Stimulated activated CD8-positive, alpha-beta memory T cell treated with anti-CD3 and anti-CD28 coated beads, Interleukin-7, amount 100 ng/mL, for 24 hours (primary cell): ENCODE results near the gene SCN4B.

Source experiments
- DNase-seq: peaks from one replicate; pipeline ENCODE4 v3.0.0-alpha.2; 2020; ENCODE audit warnings: low read depth

SCN4B gene

DNA sequence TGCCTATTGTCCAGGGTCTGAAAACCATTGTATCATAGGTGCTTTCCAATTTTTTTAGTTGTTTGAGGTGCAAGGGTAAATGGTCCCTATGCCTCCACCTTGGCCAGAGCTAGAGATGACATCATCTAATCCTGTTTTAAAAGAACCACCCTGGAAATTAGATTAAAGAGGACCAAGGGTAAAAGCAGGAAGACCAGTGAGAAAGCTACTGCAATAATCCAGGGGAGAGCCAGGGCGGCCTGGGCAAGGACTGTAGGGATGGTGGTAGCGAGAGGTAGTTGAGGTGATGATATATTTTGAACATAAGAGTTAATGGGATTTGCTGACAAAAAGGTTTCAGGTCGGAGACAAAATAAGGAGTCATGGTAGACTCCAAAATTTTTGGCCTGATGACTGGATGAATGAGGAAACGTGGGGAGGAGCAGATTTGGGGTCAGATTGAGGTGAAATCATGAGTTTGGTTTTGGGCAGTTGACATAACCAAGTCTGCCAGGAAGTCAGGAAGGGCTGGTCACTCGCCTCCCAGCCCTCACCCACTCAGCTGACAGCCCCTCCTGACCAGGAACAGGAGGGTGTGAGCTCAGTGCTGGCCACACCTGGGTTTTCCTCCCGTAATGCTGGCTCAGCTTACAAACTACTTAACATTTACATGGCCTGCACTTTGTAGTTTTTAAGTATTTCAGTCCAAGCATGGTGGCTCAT lies 23.0 kb downstream of the SCN4B start:
- DNase-seq, result no peak

DNA sequence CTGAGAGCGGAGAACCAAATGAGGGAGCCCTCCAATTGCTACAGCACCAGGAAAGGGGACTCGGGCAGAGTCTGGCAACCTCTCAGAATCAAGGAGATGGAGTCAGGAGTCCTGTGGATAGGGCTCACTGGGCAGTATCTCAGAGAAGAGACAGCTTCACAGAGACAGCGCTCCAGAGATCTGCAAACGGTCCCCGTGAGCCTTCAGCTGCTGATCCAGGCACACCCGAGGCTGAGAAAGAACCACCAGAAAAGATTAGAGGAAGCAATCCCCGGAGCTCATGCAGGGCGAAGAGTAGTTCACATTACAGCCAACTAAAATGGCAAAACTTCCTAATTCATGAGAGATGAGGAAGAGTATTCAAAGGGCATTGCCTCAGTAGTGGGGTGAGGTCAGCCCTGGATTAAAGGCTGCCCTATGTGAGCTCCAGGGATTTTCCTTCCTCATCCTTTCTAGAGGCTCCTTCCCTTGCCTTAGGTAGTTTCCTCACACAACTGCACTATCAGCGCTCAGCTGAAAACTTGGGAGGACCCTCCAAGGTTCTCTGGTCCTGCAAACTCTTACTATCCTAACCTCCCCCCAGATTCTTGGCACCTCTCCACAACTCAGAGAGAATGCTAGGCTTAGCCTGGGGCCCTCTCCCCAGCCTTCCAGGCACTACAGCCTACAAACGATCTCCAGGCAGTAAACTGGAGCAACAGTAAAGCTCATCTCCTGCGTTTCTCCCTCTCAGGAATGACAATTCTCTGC lies 23.7 kb downstream of the SCN4B start:
- no peak for DNase-seq

DNA sequence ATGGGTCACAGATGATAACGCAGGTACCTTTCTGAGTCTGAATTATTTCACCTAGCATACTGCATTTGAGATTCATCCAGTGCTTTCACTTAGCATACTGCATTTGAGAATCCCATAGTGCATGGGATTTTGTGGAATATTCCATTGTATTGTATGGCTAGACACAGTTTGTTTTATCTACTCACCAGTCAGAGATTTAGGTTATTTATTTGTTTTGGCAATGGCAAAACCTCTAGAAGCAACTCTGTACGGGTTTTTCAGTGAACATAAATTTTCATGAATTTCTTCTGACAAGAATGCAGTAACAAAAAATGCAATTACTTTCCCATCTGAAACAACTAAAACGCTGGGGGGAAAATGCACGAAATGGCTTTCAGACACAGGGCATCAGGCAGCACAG lies 24.3 kb downstream of the SCN4B start:
- DNase-seq, result no peak

DNA sequence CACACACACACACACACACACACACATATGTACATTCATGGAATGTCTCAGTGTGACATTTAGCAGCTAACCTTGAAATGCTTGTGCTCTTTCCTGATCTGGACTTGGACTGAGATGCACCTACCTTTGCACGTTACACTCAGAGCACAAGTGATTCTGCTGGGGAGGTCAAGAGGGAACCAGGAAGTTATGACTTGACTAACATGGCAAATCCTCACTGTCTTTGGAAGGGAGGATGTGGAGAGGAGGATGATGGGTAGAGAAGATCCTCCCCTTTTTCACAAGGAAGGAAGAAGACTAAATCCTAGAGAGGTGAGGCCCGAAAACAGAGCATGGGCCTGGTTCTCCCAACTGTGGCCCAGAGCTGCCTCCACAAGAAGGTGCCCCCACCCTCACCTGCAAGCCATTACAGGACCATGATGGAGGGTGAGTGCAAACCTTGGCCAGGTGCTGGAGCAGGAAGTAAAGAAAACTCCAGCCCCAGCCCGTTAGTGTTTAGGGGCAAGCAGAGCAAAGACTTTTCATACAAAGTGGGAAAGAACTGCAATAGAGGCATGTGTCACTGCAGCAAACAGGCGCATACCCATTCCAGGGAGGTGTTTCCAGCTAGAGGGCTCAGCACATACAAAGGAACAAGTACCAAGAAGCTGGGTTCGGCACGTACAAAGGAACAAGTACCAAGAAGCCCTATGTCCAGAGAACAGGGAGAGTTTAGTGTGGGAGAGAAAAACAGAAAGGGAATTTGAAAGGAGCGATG lies 26.4 kb downstream of the SCN4B start:
- DNase-seq, result no peak

DNA sequence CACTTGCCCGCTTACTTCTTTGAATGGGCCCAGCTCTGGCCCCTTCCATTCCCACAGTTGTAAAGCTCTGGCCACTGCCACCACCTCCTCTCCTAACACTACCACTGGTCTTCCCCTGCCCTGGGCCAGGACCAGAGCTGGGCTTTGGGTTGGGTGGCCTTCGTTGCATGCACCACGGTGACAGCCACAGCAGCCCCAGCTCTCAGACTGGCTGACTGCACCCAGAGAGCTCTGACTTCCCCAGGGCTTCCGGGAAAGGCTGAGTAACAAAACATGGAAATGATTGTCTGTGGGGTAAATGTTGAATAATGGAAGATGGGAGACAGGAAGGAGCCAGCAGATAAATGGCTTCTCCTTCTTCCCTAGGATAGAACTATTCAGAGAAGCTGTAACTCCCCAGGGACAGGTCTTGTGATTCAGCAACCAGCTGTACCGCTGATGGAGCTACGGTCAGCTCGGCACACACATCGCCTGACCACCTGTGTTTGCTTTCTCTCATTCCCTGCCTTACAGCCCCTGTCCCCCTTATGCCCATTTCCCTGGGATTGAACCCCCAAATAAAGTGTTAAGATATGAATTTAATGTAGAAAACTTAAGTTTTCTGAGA lies 27.6 kb downstream of the SCN4B start:
- no peak for DNase-seq

DNA sequence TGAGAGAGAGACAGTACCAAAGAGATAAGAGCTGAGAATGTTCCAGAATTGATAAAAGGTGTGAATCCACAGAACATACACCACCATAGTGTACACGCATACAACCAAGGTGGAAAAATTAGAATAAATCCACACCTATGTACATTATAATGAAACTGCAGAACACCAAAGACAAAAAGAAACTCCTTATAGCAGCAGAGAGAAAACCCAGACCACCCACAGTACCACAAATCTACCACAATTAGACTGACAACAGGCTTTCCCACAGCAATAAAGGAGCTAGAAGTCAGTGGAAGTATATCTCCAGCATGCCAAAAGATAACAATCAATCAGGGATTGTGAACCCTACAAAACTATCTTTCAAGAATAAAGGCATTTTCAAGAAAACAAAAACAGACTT lies 31.8 kb downstream of the SCN4B start:
- DNase-seq, result no peak

DNA sequence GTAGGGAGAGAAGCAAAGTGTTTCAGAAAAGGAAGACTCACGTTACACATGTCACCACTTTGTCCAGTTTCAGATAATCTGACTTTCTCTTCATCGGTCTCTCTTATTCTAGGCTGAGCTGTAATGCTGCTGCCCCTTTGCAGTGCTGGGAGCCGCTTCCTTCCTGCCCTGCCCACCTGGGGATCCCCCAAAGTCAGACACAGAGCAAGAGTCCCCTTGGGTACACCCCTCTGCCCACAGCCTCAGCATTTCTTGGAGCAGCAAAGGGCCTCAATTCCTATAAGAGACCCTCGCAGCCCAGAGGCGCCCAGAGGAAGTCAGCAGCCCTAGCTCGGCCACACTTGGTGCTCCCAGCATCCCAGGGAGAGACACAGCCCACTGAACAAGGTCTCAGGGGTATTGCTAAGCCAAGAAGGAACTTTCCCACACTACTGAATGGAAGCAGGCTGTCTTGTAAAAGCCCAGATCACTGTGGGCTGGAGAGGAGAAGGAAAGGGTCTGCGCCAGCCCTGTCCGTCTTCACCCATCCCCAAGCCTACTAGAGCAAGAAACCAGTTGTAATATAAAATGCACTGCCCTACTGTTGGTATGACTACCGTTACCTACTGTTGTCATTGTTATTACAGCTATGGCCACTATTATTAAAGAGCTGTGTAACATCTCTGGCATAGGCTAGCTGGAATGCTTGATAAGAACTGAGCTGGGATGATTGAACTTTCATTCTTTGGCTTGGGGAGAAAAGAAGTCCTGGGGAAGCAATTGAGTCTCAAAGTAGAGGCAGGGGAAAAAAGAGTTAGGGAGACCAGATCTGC lies 34.6 kb downstream of the SCN4B start:
- DNase-seq, result no peak

DNA sequence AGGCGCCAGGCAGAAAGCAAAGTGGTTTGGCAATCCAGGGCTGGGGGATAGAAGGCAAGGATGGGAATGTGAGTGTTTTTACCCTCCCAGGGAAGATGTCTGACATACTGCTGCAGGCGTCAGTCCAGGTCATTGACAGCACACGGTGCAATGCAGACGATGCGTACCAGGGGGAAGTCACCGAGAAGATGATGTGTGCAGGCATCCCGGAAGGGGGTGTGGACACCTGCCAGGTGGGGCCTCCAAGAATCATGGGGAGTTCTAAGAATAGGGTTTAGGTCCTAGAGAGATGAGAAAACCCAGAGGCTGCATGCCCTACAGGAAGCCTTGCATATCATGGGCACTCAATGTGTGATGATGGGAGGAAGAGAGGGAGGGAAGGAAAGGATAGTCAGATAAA lies 37.6 kb downstream of the SCN4B start:
- no peak for DNase-seq

DNA sequence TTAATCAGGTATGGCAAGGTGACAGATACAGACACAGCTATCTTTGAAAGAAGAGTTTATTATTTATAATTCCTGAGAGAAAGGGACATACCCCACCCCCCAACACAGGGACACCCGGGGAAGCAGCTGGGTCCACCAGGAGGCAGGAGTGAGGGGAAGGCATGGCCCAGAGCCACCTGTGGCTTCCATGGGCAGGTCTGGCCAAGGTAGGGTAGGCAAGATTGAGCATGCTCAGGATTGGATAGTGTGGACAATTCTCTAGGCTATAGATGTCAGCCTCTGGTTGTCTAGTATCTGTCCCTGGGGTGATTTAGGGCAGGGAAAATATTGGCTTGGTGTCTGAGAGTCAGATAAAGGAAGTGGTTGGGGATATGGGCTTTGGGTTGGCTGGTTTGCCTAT lies 38.4 kb downstream of the SCN4B start:
- no peak for DNase-seq

DNA sequence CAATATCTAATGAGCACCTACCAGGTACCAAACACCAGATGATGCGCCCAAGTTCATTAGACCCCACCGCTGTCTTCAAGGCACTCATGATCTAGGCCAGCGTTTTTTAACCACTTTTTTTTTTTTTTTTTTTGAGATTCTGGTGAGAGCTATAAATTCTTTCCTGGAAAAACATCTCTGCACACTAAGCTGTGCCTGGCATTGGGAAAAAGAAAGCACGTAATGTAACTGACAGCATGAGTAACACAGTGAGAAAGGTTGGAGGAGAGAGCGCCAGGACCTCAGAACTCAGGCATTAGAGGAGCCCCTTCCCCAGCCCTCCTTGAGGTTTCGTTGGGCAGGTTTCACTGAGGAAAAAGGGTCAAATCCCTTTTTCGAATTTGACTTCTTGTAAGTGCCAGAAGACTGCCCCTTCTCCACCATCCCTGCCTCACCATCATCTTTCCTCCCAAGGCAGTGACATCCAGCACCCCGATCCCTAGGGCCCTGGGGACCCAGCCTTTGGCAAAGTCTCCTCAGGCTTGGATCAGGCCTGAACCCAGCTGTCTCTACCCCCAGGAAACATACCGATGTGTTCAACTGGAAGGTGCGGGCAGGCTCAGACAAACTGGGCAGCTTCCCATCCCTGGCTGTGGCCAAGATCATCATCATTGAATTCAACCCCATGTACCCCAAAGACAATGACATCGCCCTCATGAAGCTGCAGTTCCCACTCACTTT lies 39.8 kb downstream of the SCN4B start:
- no peak for DNase-seq

DNA sequence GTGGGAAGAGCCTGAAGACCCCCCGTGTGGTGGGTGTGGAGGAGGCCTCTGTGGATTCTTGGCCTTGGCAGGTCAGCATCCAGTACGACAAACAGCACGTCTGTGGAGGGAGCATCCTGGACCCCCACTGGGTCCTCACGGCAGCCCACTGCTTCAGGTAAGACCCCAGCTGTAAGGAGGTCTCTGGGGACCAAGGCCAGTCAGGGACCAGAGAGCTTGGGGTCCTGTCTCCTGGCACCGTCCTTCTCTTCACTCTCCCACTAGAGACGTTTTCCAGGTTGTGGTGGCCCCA lies 40.9 kb downstream of the SCN4B start:
- DNase-seq, result no peak

DNA sequence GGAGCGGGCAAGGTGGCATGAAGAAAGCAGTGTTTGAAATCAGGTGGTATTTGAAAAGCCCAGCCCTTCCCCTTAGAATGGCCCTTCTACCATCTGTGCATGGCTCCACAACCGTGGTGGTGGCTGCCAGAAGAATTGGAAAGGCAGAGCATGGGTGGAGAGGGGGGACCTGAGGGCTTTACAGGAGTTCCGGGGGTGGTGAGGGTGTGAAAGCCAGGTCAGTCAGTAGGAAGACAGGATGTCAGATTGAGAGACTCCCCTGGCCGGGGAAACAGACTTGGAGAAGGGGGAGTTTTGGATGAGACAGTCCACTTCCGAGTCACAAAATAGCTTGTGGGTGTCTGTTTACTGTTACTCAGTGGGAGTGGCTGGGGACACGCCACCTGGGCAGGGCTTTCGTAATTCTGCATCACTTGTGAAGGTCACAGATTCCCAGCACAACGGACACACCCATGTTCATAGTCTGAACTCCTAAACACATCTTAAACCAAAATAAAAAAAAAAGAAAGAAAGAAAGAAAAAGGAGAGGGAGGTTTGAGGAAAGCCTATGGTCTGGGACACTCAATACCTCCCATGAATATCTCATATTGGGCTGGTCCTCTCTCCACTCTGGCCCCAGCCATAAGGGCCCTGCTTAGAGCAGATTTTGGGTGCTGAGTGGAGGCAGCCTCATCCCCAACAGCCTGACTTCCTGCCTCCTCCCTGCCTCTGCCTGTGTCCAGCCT lies 41.4 kb downstream of the SCN4B start:
- DNase-seq, result no peak

DNA sequence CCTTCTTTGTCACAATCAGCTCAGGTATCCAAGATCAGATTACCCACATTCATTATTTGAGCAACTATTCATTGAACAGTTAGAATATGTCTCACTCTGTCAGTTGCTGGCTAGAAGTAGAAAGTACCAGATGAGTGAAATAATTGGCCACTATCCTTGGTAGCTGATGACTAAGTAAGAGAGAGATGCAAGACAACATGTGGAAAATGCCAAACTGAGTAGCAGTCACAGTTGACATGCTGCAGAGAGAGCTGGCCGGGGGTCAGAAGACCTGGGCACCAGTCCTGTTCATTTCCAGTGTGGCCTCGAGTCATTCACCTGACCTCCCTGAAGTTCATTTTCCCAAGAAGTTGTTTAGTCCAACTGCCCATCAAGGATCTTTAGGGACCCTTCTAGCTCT lies 43.4 kb downstream of the SCN4B start:
- no peak for DNase-seq

DNA sequence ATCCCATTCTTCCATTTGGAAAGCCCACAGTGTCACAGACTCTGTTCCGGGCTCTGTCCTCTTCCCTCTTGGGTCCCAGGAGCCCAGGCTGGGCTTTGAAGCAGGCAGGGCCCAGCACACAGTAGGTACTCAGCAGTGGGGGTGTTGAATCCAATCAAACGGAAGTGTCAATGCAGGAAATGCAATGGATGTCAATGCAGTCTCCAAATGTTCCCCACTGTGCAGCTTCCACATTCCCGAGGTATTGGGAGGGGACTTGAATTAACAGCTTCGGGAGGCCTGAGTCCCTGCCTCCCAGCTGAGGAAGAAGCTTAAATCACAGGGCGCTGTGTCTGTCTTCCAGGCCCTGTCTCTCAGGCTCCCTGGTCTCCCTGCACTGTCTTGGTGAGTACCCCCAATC lies 44.1 kb downstream of the SCN4B start:
- no peak for DNase-seq

DNA sequence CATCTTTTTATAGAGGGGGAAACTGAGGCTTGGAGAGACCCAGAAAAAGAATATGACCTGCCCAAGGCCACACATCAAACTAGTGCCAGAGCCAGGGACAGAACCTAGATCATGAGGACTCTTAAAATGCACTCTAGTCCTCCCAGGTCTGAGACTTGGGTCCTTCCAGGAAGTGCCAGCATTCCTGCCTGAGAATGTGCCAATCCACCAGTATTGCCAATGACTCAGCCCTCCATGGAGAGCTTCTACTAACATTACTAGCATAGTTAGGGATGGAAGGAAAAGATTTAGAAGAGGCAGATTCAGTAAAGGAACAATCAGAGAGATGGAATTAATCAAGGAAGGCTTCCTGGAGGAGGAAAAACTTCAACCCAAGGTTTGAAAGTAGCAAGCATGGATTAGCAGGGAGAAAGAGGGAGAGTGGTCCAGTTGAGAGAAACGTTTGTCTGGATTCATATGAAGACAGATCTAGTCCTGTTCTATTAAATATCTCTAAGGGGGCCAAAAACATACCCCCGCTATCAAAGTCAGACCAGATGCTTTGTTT lies 45.8 kb downstream of the SCN4B start:
- no peak for DNase-seq

DNA sequence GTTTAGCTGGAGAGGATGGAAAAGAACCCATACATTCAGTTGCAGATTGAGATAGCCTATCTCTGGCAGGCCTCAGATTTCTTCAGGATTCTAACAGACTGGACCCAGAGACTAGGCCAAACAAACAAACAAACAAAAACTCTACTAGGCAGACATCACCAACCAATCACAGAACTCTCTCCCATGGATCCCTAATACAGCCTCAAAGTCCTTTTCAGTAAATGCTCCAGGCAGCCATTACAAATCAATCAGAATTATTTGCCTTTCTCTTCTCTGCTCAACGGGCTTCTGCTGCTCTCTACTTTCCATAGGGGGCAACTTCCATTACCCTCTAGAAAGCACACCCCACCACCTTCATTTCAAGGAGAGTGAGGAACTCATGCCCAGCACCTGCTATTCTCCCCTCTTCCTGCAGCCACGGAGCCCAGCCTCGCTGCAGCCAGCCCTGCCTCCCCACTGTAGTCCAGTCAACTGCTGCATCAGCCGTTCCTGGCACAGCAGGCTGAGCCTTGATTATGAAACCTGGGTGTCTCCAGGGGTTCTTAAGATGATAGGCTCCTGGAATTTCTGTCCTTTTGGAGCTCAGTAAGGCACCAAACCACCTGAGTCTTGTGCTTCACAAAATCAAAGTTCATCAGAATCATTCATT lies 46.8 kb downstream of the SCN4B start:
- no peak for DNase-seq

DNA sequence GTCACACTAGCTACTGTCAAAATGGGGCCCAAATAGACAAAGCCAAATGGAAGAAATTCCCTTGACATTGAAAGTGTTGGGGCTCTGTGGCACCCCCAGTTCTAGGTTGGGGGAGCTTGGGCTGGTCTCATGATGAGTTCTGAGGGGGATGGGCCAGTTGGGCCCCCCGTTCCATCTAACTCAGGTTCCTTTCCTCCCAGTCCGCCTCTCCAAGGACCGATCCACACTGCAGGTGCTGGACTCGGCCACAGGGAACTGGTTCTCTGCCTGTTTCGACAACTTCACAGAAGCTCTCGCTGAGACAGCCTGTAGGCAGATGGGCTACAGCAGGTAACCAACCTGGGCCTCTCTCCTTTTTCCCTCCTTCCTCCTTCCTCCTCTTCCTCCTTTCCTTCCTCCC lies 48.1 kb downstream of the SCN4B start:
- DNase-seq, result no peak

DNA sequence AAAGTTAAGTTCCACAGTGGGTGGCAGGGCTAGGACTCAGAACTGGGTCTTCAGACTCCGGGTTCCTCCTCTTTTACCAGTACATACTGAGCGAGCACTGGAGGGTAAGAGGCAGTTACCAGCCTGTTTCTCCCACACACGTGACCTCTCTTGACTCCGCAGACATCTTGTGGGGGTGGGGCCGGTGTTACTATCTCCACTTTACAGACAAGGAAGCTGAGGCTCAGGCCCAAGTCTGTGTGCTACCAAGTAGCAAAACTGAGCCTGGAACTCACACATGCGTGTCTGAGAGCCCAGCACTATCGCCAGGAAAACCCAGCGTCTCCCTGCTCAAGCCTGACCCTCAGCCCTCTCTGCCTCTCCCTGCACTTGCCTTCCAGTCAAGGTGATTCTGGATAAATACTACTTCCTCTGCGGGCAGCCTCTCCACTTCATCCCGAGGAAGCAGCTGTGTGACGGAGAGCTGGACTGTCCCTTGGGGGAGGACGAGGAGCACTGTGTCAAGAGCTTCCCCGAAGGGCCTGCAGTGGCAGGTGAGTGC lies 49.8 kb downstream of the SCN4B start:
- no peak for DNase-seq

DNA sequence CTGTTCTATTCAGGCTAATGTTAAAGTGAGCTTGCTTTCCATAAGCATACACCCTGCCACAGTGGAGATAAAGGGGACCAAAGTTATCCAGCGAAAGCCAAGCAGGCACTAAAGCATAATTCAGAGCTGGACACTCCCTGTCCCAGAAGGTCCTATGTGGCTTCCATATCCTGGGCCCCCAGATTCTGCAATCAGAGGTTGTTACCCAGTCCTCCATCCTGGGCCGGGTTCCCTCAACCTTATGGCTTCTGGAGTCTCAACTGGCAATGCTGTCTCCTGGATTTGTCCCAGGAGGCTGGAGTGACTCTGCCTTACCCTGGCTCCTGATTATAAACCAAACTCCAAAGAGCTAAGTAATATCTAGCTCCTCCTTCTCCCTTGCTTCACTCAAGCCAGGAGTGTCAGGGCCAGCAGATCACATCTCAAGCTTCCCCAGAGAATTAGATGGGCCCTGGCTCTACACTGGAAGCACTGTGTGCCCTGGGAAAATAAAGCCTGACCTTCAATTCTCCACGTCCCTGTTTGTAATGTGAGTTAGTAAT lies 51.9 kb downstream of the SCN4B start:
- DNase-seq, result no peak
